ENCODE data around the gene ZBTB8B. TPM values are rescaled to one million over a fixed set of nuclear protein-coding genes. Genes with fewer than 3 reads are reported as not detected.
"Not testable (repeated sequence)": the region's sequence is repeated elsewhere in the genome, so short reads cannot be mapped to it uniquely, and the experiment has no call there.

Gene ZBTB8B
- total and polyA plus RNA-seq, 10 of the 15 experiments (the other 5 are each of a cell fraction or from before 2014, with no cell fraction given): under 0.01 to 0.04 (median 0.01) TPM; not detected in 4

DNA sequence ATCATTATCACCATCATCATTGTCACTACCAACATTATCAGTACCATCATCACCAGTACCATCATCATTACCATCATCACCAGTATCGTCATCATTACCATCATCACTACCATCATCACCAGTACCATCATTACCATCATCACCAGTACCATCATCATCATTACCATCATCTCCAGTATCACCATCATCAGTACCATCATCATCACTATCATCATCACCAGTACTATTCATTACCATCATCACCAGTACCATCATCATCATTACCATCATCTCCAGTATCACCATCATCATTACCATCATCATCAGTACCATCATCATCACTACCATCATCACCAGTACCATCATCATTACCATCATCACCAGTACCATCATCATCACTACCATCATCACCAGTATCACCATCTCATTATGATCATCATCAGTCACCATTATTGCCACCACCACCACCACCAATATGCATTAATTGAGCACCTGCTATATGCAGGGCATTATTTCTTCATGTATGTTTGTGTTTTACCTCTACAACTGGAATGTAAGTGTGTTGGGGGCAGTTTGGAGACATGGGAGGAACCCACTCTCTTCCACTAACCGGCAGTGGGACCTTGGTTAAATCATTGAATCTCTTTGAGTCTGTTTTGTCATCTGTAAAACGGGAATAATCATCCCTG is 7.0 kb downstream of the ZBTB8B start:
- ChIA-PET POLR2A (no interaction called here), RAD21 (ENCODE audit: unreplicated experiment) (no interaction called here), SMC1A (ENCODE audit: uncharacterized antibody, unreplicated experiment) (no interaction called here), CTCF (no interaction called here)
- Histone ChIP-seq H3K27ac (ENCODE audit: control insufficient read depth, insufficient read depth) (no peak overlapping the region), H3K36me3 (ENCODE audit: control insufficient read depth in 2 of 2, insufficient read depth in 2 of 2, low read length in 1 of 2) (no peaks in the 10 kb centered on the region), H2AFZ (ENCODE audit: control insufficient read depth, low read depth, low read length) (no peak overlapping the region), H3K4me3 (no peak overlapping the region), H3K4me1 (ENCODE audit: control insufficient read depth, insufficient read depth, low read length) (no peaks in the 10 kb centered on the region), H4K20me1 (ENCODE audit: control insufficient read depth, insufficient read depth) (no peaks in the 10 kb centered on the region), H3K79me2 (ENCODE audit: control insufficient read depth, insufficient read depth, low read length) (no peaks in the 10 kb centered on the region), H3K4me2 (ENCODE audit: control insufficient read depth, insufficient read depth) (no peak overlapping the region), H3K27me3 (replicated peaks in 1 of 2; ENCODE audit: control insufficient read depth in 2 of 2, insufficient read depth in 2 of 2, low read length in 1 of 2) (no peaks in the 10 kb centered on the region; a peak in 2 of 4 replicates), H3K9ac (ENCODE audit: control insufficient read depth, insufficient read depth, low read length) (no peak overlapping the region), H3K9me3 (replicated peaks; ENCODE audit: control insufficient read depth, insufficient read depth, low read length) (no peaks in the 10 kb centered on the region)
- in situ Hi-C loops (cut with MboI) (no loop called here), intact Hi-C loops (cut with micrococcal nuclease; ENCODE audit: unreplicated experiment) (no loop called here)
- no TSS peak for BruUV-seq (replicated peaks)
- 27% methylated on average over 3 of the region's 3 CpGs for WGBS (ENCODE audit: insufficient coverage, insufficient replicate concordance, low lambda C conversion rate, missing lambda C conversion rate)
- TF ChIP-seq, protein P1, sequence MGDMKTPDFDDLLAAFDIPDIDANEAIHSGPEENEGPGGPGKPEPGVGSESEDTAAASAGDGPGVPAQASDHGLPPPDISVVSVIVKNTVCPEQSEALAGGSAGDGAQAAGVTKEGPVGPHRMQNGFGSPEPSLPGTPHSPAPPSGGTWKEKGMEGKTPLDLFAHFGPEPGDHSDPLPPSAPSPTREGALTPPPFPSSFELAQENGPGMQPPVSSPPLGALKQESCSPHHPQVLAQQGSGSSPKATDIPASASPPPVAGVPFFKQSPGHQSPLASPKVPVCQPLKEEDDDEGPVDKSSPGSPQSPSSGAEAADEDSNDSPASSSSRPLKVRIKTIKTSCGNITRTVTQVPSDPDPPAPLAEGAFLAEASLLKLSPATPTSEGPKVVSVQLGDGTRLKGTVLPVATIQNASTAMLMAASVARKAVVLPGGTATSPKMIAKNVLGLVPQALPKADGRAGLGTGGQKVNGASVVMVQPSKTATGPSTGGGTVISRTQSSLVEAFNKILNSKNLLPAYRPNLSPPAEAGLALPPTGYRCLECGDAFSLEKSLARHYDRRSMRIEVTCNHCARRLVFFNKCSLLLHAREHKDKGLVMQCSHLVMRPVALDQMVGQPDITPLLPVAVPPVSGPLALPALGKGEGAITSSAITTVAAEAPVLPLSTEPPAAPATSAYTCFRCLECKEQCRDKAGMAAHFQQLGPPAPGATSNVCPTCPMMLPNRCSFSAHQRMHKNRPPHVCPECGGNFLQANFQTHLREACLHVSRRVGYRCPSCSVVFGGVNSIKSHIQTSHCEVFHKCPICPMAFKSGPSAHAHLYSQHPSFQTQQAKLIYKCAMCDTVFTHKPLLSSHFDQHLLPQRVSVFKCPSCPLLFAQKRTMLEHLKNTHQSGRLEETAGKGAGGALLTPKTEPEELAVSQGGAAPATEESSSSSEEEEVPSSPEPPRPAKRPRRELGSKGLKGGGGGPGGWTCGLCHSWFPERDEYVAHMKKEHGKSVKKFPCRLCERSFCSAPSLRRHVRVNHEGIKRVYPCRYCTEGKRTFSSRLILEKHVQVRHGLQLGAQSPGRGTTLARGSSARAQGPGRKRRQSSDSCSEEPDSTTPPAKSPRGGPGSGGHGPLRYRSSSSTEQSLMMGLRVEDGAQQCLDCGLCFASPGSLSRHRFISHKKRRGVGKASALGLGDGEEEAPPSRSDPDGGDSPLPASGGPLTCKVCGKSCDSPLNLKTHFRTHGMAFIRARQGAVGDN (IDR thresholded peaks at IDR 0.05): no peak
- TF ChIP-seq SREBF1 (IDR thresholded peaks at IDR 0.05; ENCODE audit: low read length) (no peak), ASH2L (IDR thresholded peaks at IDR 0.05; ENCODE audit: borderline replicate concordance, low read depth) (no peak)
- TF ChIP-seq, protein P2, sequence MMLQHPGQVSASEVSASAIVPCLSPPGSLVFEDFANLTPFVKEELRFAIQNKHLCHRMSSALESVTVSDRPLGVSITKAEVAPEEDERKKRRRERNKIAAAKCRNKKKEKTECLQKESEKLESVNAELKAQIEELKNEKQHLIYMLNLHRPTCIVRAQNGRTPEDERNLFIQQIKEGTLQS (IDR thresholded peaks at IDR 0.05; ENCODE audit: borderline replicate concordance, extremely low read depth, low read depth, low read length): no peak
- DNase-seq (ENCODE audit: low read depth, low spot score): no peak
- peak; percentile 81 for FAIRE-seq
- ATAC-seq: no peak

- H4K20me1 ChIP-seq (ENCODE audit: control insufficient read depth, insufficient read depth); intact Hi-C loops (cut with micrococcal nuclease; ENCODE audit: unreplicated experiment); H3K9me3 ChIP-seq (replicated peaks; ENCODE audit: control insufficient read depth, insufficient read depth, low read length); H3K4me3 ChIP-seq; H3K27ac ChIP-seq (ENCODE audit: control insufficient read depth, insufficient read depth); BruUV-seq (replicated peaks); POLR2A ChIA-PET; H3K79me2 ChIP-seq (ENCODE audit: control insufficient read depth, insufficient read depth, low read length); H3K9ac ChIP-seq (ENCODE audit: control insufficient read depth, insufficient read depth, low read length); H3K4me2 ChIP-seq (ENCODE audit: control insufficient read depth, insufficient read depth); H2AFZ ChIP-seq (ENCODE audit: control insufficient read depth, low read depth, low read length); H3K36me3 ChIP-seq (ENCODE audit: control insufficient read depth in 2 of 2, insufficient read depth in 2 of 2, low read length in 1 of 2); SMC1A ChIA-PET (ENCODE audit: uncharacterized antibody, unreplicated experiment); FAIRE-seq; ATAC-seq; DNase-seq (ENCODE audit: low read depth, low spot score); H3K27me3 ChIP-seq (replicated peaks in 1 of 2; ENCODE audit: control insufficient read depth in 2 of 2, insufficient read depth in 2 of 2, low read length in 1 of 2); H3K4me1 ChIP-seq (ENCODE audit: control insufficient read depth, insufficient read depth, low read length); in situ Hi-C loops (cut with MboI): not testable (repeated sequence)
- ChIA-PET RAD21 (ENCODE audit: unreplicated experiment) (interaction anchor here (0.6 to 0.7 kb wide), 2 partner anchors 72 to 465 kb away, joined by 3 read pairs; no protein-coding TSS in a partner anchor), CTCF (interaction anchor here (0.8 kb wide), 1 partner anchor 78 kb away, joined by 3 read pairs; no protein-coding TSS in a partner anchor)
- 82% methylated on average over 11 of the region's 11 CpGs for WGBS (ENCODE audit: insufficient coverage, insufficient replicate concordance, low lambda C conversion rate, missing lambda C conversion rate)
These were observed 8.1 kb downstream of the ZBTB8B start for GRCh38 chr1:32472966-32473365.
